NCI-H1694 treated with DMSO at 0.1 percent for 48 hours (cell line): ENCODE data around the gene MTHFS.

ENCODE experiments used
- DNase-seq: peaks from one replicate; lab custom pipeline; 2025; lab: John Stamatoyannopoulos, UW

MTHFS gene

DNA sequence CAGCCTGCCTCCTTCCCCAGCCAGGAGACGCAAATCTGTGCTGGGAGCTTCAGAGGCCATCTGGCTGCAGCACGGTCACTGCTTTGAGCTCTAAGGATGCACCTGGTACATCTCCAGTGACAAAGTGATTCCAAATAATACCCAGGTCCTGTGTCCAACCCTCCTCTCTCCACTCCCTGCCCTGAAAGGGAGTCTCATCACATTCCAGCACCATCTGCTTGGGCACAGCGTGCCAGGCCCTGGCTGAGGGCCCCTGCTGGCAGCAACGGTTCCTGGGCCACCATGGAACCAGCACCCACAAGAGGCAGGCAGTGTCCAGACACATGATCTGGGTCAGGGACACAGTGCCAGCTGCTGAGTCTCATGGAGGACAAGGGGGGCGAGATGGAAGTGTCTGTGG lies 81.3 kb downstream of the MTHFS start:
- peak; percentile 18 for DNase-seq

DNA sequence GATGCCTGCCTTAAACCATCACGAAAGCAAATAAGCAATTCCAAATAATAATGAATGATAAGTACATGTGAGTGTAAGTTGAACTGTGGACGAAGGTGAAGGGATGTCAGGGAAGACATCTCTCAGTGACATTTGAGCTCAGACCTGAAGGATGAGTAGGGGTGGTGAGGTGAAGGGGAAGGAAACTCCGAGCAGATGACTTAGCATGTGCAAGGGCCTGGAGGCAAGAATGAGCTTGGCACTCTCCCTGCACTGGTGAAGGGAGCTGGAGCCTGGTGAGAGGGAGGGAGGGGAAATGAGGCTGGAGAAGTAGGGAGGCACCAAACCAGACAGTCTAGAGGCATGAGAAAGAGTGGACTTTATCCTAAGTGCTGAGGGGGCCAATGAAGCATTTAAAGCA lies 84.3 kb downstream of the MTHFS start:
- no peak for DNase-seq

DNA sequence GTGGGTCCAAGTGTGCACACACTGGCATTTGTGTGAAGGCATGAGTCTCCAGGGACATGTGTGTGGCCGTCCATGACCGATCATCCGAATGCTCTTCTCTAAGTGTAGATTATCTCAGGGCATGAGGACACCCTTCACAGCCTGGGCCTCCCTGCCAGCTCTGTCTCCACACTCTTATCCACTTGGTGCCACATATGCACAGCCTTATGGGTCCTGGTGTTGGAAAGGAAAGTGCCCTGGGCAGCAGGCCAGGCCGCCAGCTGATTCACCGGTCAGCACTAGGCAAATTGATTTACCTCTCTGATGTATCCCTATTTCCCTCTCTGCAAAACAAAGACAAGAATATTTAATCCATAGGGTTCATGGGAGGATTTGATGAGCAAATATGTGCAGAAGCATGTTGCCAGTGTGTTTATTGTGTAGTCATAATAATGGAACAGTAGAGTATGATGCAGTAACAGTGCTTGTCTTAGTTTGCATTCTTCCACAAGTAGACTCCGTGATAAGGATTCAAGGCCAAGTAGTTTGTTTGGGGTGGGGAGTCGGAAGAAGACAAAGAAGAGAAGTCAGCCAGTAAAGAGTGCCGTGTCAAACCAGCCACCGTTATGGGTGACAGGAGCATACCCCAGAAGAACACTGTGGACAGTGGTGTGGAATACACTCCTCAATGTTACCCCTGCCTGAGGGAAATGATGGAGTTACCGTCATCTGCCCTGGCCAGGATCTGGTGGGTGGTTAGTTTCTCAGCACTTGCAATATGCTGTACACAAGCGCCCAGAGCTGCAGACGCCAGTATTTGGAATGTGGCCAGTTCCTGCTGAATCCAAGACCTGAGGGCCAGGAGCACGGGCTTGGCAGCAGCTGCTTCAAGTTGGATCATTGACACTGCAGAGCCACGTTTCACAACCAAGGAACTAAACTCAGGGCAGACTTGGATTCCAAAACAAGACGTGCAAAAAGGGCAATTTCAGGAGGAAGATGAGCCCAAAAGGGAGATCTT lies 85.1 kb downstream of the MTHFS start:
- DNase-seq = peak; percentile 59

DNA sequence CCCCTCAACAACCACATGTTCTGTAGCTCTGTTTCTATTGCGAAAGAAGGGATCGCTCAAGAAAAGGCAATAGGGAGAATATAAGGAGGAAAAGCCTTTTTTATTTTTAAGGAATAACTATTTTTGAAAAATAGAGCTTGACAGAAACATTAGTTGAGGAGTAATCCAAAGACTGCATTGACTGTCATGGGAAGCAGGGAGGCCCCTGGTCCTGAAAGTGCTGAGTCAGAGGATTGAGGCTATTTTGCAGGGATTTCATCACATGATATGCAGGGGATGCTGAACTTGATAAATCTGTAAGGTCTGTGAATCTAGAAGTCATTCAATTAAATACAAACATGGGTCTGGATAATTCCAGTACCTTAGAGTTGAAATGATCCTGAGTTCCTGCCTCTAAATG lies 92.0 kb downstream of the MTHFS start:
- DNase-seq = no peak

DNA sequence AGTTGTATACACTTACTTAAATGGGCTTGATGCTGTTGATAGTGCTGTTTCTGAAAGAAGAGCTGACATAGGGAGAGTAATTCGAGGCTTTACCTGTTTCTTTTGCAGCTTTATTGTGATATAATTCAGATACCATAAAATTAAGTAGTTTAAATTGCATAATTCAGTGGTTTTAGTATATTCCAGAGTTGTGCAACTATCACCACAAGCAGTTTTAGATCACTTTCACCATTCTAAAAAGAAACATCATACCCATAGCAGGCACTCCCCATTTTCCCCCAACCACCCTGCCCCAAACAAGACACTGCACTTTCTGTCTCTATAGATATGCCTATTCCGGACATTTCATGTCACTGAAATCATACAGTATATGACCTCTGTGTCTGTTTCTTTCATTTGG lies 98.5 kb downstream of the MTHFS start:
- no peak for DNase-seq
